Naive thymus-derived CD8-positive, alpha-beta T cell (primary cell): Measurements from ENCODE around the gene EXD3. TPM values are rescaled to one million over a fixed set of nuclear protein-coding genes. Genes with fewer than 3 reads are reported as not detected.

Experiments used
- ATAC-seq, 2 donors: fragments of 150-1000 bp; cut with Tn5 transposase in 1 of 2; sonication (Bioruptor Pico), chemical (Tn5 transposase) in 1 of 2; 1 replicate in 1 of 2; 2 replicates in 1 of 2; pipeline ENCODE4 v1.10.0; 2021; ENCODE audit warnings: mild to moderate bottlenecking in 2 of 2, moderate library complexity in 2 of 2
- POLR2A ChIA-PET: fragments of 350-600 bp; sonication (Branson Sonifier 250); formaldehyde crosslinking; loops from one replicate; lab custom pipeline; 2021; ENCODE audit warnings: antibody characterized with exemption; lab: Charles Lee
- DNase-seq, 10 donors: peaks; one replicate each; pipeline versions ENCODE4 v3.0.0 to v3.0.0-alpha.2; 2020 to 2022
- H3K27ac Mint-ChIP-seq, 10 donors: one replicate each; pipeline ENCODE4 v1.8.0; 2020 to 2022; ENCODE audit warnings: mild to moderate bottlenecking in 10 of 10, mixed read lengths in 10 of 10, moderate library complexity in 4 of 10, inconsistent platforms in 1 of 10
- H3K27me3 Mint-ChIP-seq, 5 donors: one replicate each; pipeline ENCODE4 v1.8.0; 2021 to 2022; ENCODE audit warnings: mixed read lengths in 5 of 5
- H3K36me3 Mint-ChIP-seq, 3 donors: one replicate each; pipeline ENCODE4 v1.8.0; 2020 to 2022; ENCODE audit warnings: mixed read lengths in 3 of 3, mild to moderate bottlenecking in 2 of 3, inconsistent platforms in 1 of 3
- H3K4me1 Mint-ChIP-seq, 4 donors: one replicate each; pipeline ENCODE4 v1.8.0; 2021 to 2022; ENCODE audit warnings: mixed read lengths in 4 of 4
- H3K4me3 Mint-ChIP-seq, 10 donors: one replicate each; pipeline ENCODE4 v1.8.0; 2020 to 2022; ENCODE audit warnings: mild to moderate bottlenecking in 10 of 10, mixed read lengths in 10 of 10, moderate library complexity in 6 of 10, inconsistent platforms in 1 of 10
- H3K9me3 Mint-ChIP-seq, 9 donors: one replicate each; pipeline ENCODE4 v1.8.0; 2020 to 2022; ENCODE audit warnings: mixed read lengths in 9 of 9, mild to moderate bottlenecking in 3 of 9, inconsistent platforms in 1 of 9, moderate library complexity in 1 of 9
- polyA plus RNA-seq, 3 donors: library from polyadenylated mRNA; unstranded; fragments of 300-500 nt; fragmentation: Illumina TruSeq; gene quantifications; one replicate each; pipeline ENCODE4 v1.2.3, GENCODE V29; 2021
- total RNA-seq, 8 experiments: library from RNA in 2 of 8; stranded (reverse) in 2 of 8; gene quantifications; one replicate each; pipeline ENCODE4 v1.2.3 and lab custom pipeline; 2021 to 2026

Gene EXD3
- total and polyA plus RNA-seq, 5 experiments from 2014 or later: 2.6 to 28.3 (median 4.3) TPM

GRCh38 chr9:137308057-137308619, 114.8 kb downstream of the EXD3 start:
- POLR2A ChIA-PET: interaction anchor here (1.0 to 4.0 kb wide), 2 partner anchors 8 to 12 kb away, joined by 5 to 19 read pairs; no protein-coding TSS in a partner anchor
- DNase-seq (no peak), ATAC-seq (no peak)
- Mint-ChIP-seq H3K9me3 (no peaks in the 10 kb centered on the region), H3K27me3 (no peaks in the 10 kb centered on the region), H3K4me3 (no peak overlapping the region), H3K36me3 (no peaks in the 10 kb centered on the region), H3K27ac (no peak overlapping the region), H3K4me1 (peaks cover 2 to 18% (median 13%) of the 10 kb centered on the region in 4 donors)

GRCh38 chr9:137307255-137308056, 115.5 kb downstream of the EXD3 start:
- Mint-ChIP-seq H3K4me3 (peak overlapping the region in 1 of 10 donors; percentile 71), H3K4me1 (peaks cover 2 to 19% (median 13%) of the 10 kb centered on the region in 4 donors), H3K36me3 (no peaks in the 10 kb centered on the region), H3K27me3 (no peaks in the 10 kb centered on the region), H3K27ac (peak overlapping the region in 1 of 10 donors; percentile 85), H3K9me3 (no peaks in the 10 kb centered on the region)
- ATAC-seq: no peak
- no peak for DNase-seq
- POLR2A ChIA-PET: interaction anchor here (1.0 to 4.0 kb wide), 2 partner anchors 9 to 13 kb away, joined by 5 to 19 read pairs; no protein-coding TSS in a partner anchor

- no peaks in the 10 kb centered on the region for H3K36me3 Mint-ChIP-seq
- peak overlapping the region in 2 of 10 donors; percentile 36 to 85 for H3K27ac Mint-ChIP-seq
- H3K27me3 Mint-ChIP-seq: no peaks in the 10 kb centered on the region
- no peak for ATAC-seq
- no peaks in the 10 kb centered on the region for H3K9me3 Mint-ChIP-seq
- DNase-seq: no peak
- peak overlapping the region in 3 of 10 donors; percentile 36 to 47 (median 42) for H3K4me3 Mint-ChIP-seq
- POLR2A ChIA-PET: interaction anchor here (0.6 to 1.0 kb wide), 3 partner anchors 9 to 117 kb away, joined by 3 to 5 read pairs (median 4); no protein-coding TSS in a partner anchor
- H3K4me1 Mint-ChIP-seq: peaks cover 2 to 19% (median 13%) of the 10 kb centered on the region in 4 donors
Observed at GRCh38 chr9:137306850-137307254, 116.1 kb downstream of the EXD3 start.

GRCh38 chr9:137306066-137306849, 116.7 kb downstream of the EXD3 start:
- Mint-ChIP-seq H3K4me1 (peaks cover 2 to 19% (median 13%) of the 10 kb centered on the region in 4 donors), H3K4me3 (peak overlapping the region in 3 of 10 donors; percentile 36 to 47 (median 42)), H3K27me3 (no peaks in the 10 kb centered on the region), H3K9me3 (no peaks in the 10 kb centered on the region), H3K27ac (peak overlapping the region in 1 of 10 donors; percentile 36), H3K36me3 (no peaks in the 10 kb centered on the region)
- ATAC-seq: no peak
- POLR2A ChIA-PET: interaction anchor here (0.6 to 1.0 kb wide), 2 partner anchors 19 to 118 kb away, joined by 3 to 4 read pairs; no protein-coding TSS in a partner anchor
- no peak for DNase-seq

- DNase-seq (no peak), ATAC-seq (no peak)
- peak overlapping the region in 5 of 10 donors; percentile 22 to 67 (median 47) for H3K4me3 Mint-ChIP-seq
- POLR2A ChIA-PET: interaction anchor here (1.0 kb wide), 1 partner anchor 118 kb away, joined by 3 read pairs; no protein-coding TSS in a partner anchor
- peaks cover 3 to 21% (median 15%) of the 10 kb centered on the region in 4 donors for H3K4me1 Mint-ChIP-seq
- no peak overlapping the region for H3K27ac Mint-ChIP-seq
- no peaks in the 10 kb centered on the region for H3K36me3 Mint-ChIP-seq
- no peaks in the 10 kb centered on the region for H3K9me3 Mint-ChIP-seq
- peaks cover 0 to 1% (median 0%) of the 10 kb centered on the region in 5 donors for H3K27me3 Mint-ChIP-seq
Observed at GRCh38 chr9:137305798-137306065, 117.2 kb downstream of the EXD3 start.

- Mint-ChIP-seq H3K27ac (peak overlapping the region in 1 of 10 donors; percentile 33), H3K4me1 (peaks cover 5 to 24% (median 17%) of the 10 kb centered on the region in 4 donors), H3K36me3 (no peaks in the 10 kb centered on the region), H3K9me3 (no peaks in the 10 kb centered on the region), H3K4me3 (peak overlapping the region in 9 of 10 donors; percentile 2 to 67 (median 34)), H3K27me3 (peaks cover 0 to 3% (median 0%) of the 10 kb centered on the region in 5 donors)
- DNase-seq (peak in 8 of 10 donors; percentile 25 to 81 (median 44)), ATAC-seq (peak; percentile 33 to 44)
- POLR2A ChIA-PET: interaction anchor here (1.0 kb wide), 1 partner anchor 247 kb away, joined by 3 read pairs; the partner anchor contains the start of gene MRPL41
Observed at GRCh38 chr9:137305060-137305797, 117.7 kb downstream of the EXD3 start.

- DNase-seq: peak in 1 of 10 donors; percentile 53
- H3K27ac Mint-ChIP-seq: no peak overlapping the region
- POLR2A ChIA-PET: interaction anchor here (0.6 to 1.1 kb wide), 3 partner anchors 18 to 248 kb away, joined by 3 read pairs; partner anchors contain the start of gene MRPL41
- peaks cover 0 to 7% (median 0%) of the 10 kb centered on the region in 5 donors for H3K27me3 Mint-ChIP-seq
- no peaks in the 10 kb centered on the region for H3K9me3 Mint-ChIP-seq
- H3K36me3 Mint-ChIP-seq: no peaks in the 10 kb centered on the region
- peaks cover 5 to 27% (median 20%) of the 10 kb centered on the region in 4 donors for H3K4me1 Mint-ChIP-seq
- ATAC-seq: no peak
- H3K4me3 Mint-ChIP-seq: peak overlapping the region in 1 of 10 donors; percentile 47
Observed at GRCh38 chr9:137304383-137305059, 118.4 kb downstream of the EXD3 start.

GRCh38 chr9:137303893-137304382, 119.0 kb downstream of the EXD3 start:
- Mint-ChIP-seq H3K27me3 (peaks cover 0 to 12% (median 3%) of the 10 kb centered on the region in 5 donors), H3K27ac (peak overlapping the region in 1 of 10 donors; percentile 27), H3K4me3 (peak overlapping the region in 7 of 10 donors; percentile 14 to 45 (median 39)), H3K9me3 (no peaks in the 10 kb centered on the region), H3K36me3 (no peaks in the 10 kb centered on the region), H3K4me1 (peaks cover 5 to 27% (median 20%) of the 10 kb centered on the region in 4 donors)
- POLR2A ChIA-PET: interaction anchor here (0.6 to 1.1 kb wide), 4 partner anchors 16 to 296 kb away, joined by 3 to 4 read pairs (median 4); no protein-coding TSS in a partner anchor
- ATAC-seq (no peak), DNase-seq (peak in 1 of 10 donors; percentile 61)

GRCh38 chr9:137303151-137303892, 119.6 kb downstream of the EXD3 start:
- peak overlapping the region in 2 of 10 donors; percentile 1 to 43 for H3K27ac Mint-ChIP-seq
- H3K9me3 Mint-ChIP-seq: no peaks in the 10 kb centered on the region
- peak overlapping the region; percentile 18 to 45 (median 39) for H3K4me3 Mint-ChIP-seq
- ATAC-seq (no peak), DNase-seq (peak in 1 of 10 donors; percentile 61)
- peaks cover 5 to 27% (median 20%) of the 10 kb centered on the region in 4 donors for H3K4me1 Mint-ChIP-seq
- peaks cover 0 to 17% (median 6%) of the 10 kb centered on the region in 5 donors for H3K27me3 Mint-ChIP-seq
- POLR2A ChIA-PET: interaction anchor here (0.6 to 1.1 kb wide), 4 partner anchors 10 to 297 kb away, joined by 3 to 4 read pairs (median 4); no protein-coding TSS in a partner anchor
- no peaks in the 10 kb centered on the region for H3K36me3 Mint-ChIP-seq
